Body of pancreas (tissue), 4 donors: ENCODE results near the gene LIN7B.

ENCODE experiments used
- CTCF ChIP-seq, 7 experiments: fragments of 450-650 bp in 4 of 7; fragments of 200-600 bp in 3 of 7; sonication (generic) in 3 of 7; IDR thresholded peaks; one replicate each; pipeline ENCODE4 v1.5.1; 2016 to 2019; ENCODE audit warnings: antibody characterized with exemption in 7 of 7
- POLR2A ChIP-seq, 3 donors: fragments of 450-650 bp; IDR thresholded peaks; one replicate each; pipeline ENCODE4 v1.6.1; 2016; ENCODE audit warnings: antibody characterized with exemption in 3 of 3, mild to moderate bottlenecking in 2 of 3

GRCh38 chr19:49161987-49162386 is 47.8 kb downstream of the LIN7B start:
- no peak for TF ChIP-seq CTCF (IDR thresholded peaks at IDR 0.05)
- TF ChIP-seq POLR2A (IDR thresholded peaks at IDR 0.05) = no peak
